Measurements from ENCODE around the gene ZNF227.
"Not testable (repeated sequence)": the region's sequence is repeated elsewhere in the genome, so short reads cannot be mapped to it uniquely, and the experiment has no call there.

The ZNF227 gene

DNA sequence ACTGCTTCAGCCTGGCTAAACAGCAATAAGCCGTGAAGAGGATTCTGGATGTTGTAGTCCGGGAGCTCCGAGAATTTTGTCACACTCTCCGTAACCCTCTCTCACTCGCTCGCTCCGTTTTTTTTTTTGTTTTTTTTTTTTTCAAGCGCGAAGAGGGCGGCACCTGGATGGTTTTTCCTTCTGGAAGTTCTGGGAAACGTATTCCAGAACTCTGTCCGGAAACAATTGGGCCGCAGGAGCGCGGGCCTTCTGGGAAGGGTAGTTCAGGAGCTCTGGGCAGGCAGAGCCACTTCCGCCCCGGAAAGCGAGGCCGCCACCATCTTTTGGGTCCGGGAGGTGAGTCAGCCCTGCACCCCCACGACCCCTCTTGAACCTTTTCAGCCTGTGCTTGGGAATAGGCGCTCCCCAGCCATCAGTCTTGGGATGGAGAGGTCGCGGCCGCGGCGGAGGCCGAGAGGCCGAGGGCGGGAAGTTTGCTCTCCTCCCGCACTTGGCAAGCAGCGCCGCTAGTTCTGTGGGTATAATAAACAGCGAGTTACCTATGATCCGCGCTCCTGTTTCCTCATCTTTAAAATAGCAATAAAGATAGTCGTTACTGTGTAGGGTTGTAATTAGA, at the start of gene ZNF227:
Gene ZNF227 (plus strand): TSS at position 283 of the 616 bp plus-strand sequence. CDS start 5,261 bp downstream, outside the sequence.
- peak; percentile 93 for DNase-seq

GRCh38 chr19:44163789-44164188, 48.5 kb upstream of the ZNF227 start:
- DNase-seq = no peak

GRCh38 chr19:44164327-44164672, 48.0 kb upstream of the ZNF227 start:
- no peak for DNase-seq

DNA sequence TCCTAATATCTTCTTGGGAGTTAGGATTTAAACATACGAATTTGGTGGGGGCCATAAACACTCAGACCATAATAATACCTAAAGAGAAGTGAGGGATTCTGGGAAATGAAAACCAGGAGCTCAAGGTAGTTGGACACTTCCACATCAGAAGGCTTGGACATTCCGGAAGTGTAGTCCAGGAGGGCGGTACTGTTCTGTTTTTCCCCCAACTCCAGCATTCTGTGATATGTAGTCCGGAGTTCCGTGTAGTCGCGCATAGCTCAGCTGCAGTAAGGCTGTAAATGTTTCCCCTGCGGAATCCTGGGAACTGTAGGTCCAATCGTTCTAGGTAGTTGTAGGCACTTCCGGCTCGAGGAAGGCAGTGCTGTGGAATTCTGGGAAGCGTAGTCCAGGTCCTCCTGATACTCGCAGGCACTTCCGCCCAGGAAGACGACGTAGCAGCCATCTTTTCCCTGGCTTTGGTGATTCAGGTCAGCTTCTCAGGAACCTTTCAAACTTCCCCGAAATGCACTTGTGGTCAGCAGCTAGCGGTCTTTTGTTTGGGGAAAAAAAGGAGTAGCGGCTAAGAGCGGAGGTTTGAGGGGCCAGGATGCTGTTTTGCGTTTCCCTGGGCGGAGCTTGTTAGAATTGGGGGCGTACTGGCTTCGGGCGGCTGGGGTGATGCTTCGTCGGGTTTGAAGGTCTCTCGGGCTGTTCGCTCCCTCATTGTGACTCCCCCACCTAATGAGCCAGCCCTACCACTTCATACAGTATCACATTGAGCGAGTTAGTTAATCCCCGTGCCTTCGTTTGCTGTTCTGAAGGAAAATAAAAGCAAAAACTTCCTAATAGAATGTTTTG, 47.4 kb upstream of the ZNF227 start, which contains the start of gene ZNF226:
Gene ZNF226 (plus strand): TSS at position 428 of the 840 bp plus-strand sequence. CDS start 4,981 bp downstream, outside the sequence.
- peak; percentile 99 for DNase-seq

DNA sequence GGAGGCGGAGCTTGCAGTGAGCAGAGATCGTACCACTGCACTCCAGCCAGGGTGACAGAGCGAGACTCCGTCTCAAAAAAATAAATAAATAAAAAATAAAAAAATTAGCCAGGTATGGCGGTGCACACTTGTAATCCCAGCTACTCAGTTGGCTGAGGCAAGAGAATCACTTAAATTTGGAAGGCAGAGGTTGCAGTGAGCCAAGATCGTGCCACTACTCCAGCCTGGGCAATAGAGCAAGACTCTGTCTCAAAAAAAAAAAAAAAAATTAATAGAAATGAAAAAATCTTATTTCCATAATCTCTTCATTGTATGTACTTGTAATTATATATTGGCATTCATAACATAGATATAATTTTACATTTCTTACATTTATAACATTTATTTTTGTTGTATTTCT, 41.7 kb upstream of the ZNF227 start:
- DNase-seq = not testable (repeated sequence)

DNA sequence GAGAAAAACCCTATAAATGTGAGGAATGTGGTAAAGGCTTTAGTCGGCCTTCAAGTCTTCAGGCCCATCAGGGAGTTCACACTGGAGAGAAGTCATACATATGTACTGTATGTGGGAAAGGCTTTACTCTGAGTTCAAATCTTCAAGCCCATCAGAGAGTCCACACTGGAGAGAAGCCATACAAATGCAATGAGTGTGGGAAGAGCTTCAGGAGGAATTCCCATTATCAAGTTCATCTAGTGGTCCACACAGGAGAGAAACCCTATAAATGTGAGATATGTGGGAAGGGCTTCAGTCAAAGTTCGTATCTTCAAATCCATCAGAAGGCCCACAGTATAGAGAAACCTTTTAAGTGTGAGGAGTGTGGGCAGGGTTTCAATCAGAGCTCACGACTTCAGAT, 35.7 kb upstream of the ZNF227 start:
- no peak for DNase-seq

GRCh38 chr19:44180968-44181367, 31.4 kb upstream of the ZNF227 start:
- no peak for DNase-seq

DNA sequence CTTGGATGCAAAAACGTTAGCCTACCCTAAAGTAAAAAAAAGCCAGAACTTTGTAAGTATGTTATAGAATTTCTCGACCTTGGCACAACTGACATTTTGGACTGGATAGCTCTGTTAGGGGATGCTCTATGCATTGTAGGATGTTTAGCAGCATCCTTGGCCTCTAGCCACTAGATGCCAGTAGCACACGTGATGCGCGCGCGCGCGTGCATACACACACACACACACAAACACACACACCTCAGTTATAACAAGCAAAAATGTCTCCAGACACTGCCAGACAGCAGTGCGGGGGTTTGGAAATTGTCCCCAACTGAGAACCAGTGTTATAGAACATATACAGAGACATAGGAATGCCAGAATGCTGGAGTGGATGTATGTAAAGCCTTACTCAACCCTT, 30.2 kb upstream of the ZNF227 start:
- DNase-seq = no peak

- no peak for DNase-seq
Observed at GRCh38 chr19:44190020-44190419, 22.3 kb upstream of the ZNF227 start.

DNA sequence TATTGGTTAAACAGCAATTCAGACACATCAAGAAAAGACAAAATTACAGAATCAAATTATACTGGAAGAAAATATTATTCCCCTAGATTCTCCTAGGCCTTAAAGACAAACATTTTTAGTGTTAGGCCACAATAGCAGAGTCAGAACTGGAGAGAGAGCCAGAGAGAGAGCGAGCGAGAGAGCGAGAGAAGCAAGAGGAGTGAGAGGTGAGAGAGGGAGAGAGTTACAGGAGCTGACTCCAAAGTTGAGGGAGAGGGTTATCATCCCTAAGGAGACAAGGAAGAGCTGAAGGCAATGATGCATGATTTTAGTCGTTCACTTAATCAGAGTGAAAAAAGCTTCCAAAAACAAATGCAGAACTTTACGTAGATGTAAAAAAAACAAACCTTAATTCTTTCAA, 20.2 kb upstream of the ZNF227 start:
- DNase-seq = no peak

- no peak for DNase-seq
Observed at GRCh38 chr19:44196772-44197171, 15.6 kb upstream of the ZNF227 start.

GRCh38 chr19:44202470-44202869, 9.9 kb upstream of the ZNF227 start:
- no peak for DNase-seq

GRCh38 chr19:44202974-44203373, 9.4 kb upstream of the ZNF227 start:
- DNase-seq = no peak

- not testable (repeated sequence) for DNase-seq
Observed at GRCh38 chr19:44203877-44204276, 8.5 kb upstream of the ZNF227 start.

DNA sequence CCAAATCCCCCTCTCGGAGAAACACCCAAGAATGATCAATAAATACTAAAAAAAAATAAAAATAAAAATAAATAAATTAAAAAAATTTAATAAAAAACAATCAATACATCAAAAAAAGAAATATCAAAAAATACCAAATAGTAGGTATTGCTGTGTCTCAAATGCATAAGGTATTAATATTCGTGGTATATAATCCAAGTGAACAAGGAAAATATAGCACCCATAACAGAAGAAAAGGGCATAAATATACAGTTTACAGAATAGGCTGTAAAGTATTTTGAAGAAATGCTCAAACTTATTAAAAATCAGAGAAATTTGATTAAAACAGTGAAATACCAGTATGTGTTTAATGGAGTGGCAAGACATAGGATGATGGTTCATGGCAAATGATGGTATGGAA, 7.6 kb upstream of the ZNF227 start:
- DNase-seq = no peak

GRCh38 chr19:44207126-44207803, 5.1 kb upstream of the ZNF227 start:
- DNase-seq = peak; percentile 96

DNA sequence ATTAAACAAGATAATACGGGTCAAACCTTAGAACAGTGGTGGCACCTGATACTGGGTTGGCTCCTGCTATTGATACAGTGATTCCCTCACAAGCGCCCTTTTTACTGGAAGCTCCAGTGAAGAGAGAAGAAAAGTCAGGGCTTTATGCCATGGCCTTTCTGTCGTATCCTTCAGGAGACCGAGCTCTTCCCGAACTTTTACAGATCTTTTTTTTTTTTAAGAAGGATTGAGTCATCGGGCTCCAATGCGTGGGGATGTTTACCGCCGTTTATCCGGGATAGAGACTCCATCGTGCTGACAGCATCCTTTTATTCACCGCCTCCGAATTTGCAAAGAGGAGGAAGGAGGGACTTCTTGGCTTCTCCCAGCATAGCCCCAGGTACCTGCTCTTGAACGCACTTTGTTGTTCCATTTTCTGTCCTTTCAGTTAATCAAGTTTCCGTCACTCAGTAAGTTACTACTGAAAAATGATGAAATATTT, 574 bp downstream of the ZNF227 start:
- peak; percentile 43 for DNase-seq

- DNase-seq = not testable (repeated sequence)
Observed at GRCh38 chr19:44219926-44220325, 7.6 kb downstream of the ZNF227 start.

- DNase-seq = not testable (repeated sequence)
Observed at GRCh38 chr19:44220761-44221160, 8.4 kb downstream of the ZNF227 start.

GRCh38 chr19:44221291-44221690, 9.0 kb downstream of the ZNF227 start:
- DNase-seq = not testable (repeated sequence)

GRCh38 chr19:44228318-44228717, 16.0 kb downstream of the ZNF227 start:
- no peak for DNase-seq

DNA sequence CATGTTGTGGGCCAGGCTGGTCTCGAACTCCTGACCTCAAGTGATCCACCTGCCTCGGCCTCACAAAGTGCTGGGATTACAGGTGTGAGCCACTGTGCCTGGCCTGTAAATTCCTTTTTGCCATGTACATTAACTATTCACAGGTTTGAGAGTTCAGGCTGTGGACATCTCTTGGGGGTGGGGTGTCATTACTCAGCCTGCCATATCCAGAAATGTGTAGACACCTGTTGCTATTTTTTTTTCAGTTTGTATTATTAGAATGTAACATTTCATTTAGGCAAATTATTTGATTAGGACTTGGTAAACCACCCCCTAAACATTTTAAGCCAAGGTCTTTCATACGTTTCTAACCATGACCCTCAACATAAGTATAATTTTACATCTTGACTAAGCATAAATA, 20.5 kb downstream of the ZNF227 start:
- DNase-seq = no peak

GRCh38 chr19:44236384-44236783, 24.1 kb downstream of the ZNF227 start:
- no peak for DNase-seq

GRCh38 chr19:44252332-44252731, 40.0 kb downstream of the ZNF227 start:
- DNase-seq = not testable (repeated sequence)
